Upper lobe of left lung (tissue), 4 donors: ENCODE measurements around the gene GADD45GIP1.

Experiments
- POLR2A ChIP-seq, 4 donors: fragments of 450-650 bp; IDR thresholded peaks; one replicate each; pipeline ENCODE4 v1.5.1; 2016 to 2017; ENCODE audit warnings: antibody characterized with exemption in 4 of 4, mild to moderate bottlenecking in 2 of 4
- POLR2AphosphoS5 ChIP-seq, 2 donors: sonication (generic); formaldehyde crosslinking; IDR thresholded peaks; one replicate each; pipeline ENCODE4 v1.5.1; 2017; ENCODE audit warnings: antibody characterized with exemption in 2 of 2
- TF ChIP-seq, protein P1 (sequence below), 6 experiments: fragments of 450-650 bp in 4 of 6; fragments of 200-600 bp in 2 of 6; sonication (generic) in 2 of 6; IDR thresholded peaks; one replicate each; pipeline ENCODE4 v1.5.1; 2016 to 2019; ENCODE audit warnings: antibody characterized with exemption in 6 of 6

DNA sequence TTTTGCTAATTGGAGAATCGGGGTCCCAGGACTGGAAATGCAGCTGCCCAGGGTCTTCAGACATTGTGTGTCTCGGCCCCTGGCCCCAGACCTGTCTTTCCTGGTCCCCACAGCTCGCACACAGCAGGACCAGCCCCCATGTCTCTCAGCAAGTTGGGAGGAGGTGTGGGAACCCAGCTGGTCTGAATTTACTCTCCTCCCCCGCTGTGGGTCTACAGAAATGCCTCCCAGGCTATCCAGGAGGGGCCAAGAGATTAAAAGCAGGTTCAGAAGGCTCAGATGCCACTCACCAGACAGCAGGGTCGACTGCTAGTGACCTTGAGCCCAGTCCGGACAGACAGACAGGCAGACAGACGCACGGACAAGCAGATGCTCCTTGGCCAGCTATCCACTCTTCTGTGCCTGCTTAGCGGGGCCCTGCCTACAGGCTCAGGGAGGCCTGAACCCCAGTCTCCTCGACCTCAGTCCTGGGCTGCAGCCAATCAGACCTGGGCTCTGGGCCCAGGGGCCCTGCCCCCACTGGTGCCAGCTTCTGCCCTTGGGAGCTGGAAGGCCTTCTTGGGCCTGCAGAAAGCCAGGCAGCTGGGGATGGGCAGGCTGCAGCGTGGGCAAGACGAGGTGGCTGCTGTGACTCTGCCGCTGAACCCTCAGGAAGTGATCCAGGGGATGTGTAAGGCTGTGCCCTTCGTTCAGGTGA is 12.4 kb upstream of the GADD45GIP1 start, which contains the start of gene DAND5:
- TF ChIP-seq, protein P1, sequence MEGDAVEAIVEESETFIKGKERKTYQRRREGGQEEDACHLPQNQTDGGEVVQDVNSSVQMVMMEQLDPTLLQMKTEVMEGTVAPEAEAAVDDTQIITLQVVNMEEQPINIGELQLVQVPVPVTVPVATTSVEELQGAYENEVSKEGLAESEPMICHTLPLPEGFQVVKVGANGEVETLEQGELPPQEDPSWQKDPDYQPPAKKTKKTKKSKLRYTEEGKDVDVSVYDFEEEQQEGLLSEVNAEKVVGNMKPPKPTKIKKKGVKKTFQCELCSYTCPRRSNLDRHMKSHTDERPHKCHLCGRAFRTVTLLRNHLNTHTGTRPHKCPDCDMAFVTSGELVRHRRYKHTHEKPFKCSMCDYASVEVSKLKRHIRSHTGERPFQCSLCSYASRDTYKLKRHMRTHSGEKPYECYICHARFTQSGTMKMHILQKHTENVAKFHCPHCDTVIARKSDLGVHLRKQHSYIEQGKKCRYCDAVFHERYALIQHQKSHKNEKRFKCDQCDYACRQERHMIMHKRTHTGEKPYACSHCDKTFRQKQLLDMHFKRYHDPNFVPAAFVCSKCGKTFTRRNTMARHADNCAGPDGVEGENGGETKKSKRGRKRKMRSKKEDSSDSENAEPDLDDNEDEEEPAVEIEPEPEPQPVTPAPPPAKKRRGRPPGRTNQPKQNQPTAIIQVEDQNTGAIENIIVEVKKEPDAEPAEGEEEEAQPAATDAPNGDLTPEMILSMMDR (IDR thresholded peaks at IDR 0.05) = no peak
- no peak for TF ChIP-seq POLR2A (IDR thresholded peaks at IDR 0.05)
- no peak for TF ChIP-seq POLR2AphosphoS5 (IDR thresholded peaks at IDR 0.05)
